GM12878 (cell line): ENCODE results near the gene WBP4. TPM values are rescaled to one million over a fixed set of nuclear protein-coding genes. Genes with fewer than 3 reads are reported as not detected.

Source experiments
- ASH2L ChIP-seq: fragments of 300-600, 200-600 bp; sonication (generic); IDR thresholded peaks from 2 replicates; pipeline ENCODE4 v1.6.1; 2017; ENCODE audit warnings: low read depth, mild to moderate bottlenecking, borderline replicate concordance
- BHLHE40 ChIP-seq, 2 experiments: fragments of 450-650 bp in 1 of 2; IDR thresholded peaks; 2 replicates each; pipeline ENCODE4 v1.6.1; 2011 to 2017; ENCODE audit warnings: low read depth in 2 of 2, borderline replicate concordance in 1 of 2, improper control_type of control experiment in 1 of 2, low read length in 1 of 2, mild to moderate bottlenecking in 1 of 2
- CBX5 ChIP-seq: sonication (generic); IDR thresholded peaks from 2 replicates; pipeline ENCODE4 v1.6.1; 2016; ENCODE audit warnings: low read depth, moderate library complexity, mild to moderate bottlenecking, inconsistent platforms
- CTCF ChIP-seq, 3 experiments: IDR thresholded peaks in 2 of 3; conservative IDR thresholded peaks in 1 of 3; 2 replicates each; pipeline ENCODE4 v1.5.1; 2011; ENCODE audit warnings: low read depth in 3 of 3, low read length in 3 of 3, mild to moderate bottlenecking in 3 of 3, control low read depth in 2 of 3, moderate library complexity in 2 of 3, inconsistent platforms in 1 of 3, mixed read lengths in 1 of 3; ENCODE audit not compliant: control insufficient read depth in 2 of 3, insufficient read depth in 1 of 3; ENCODE audit errors: extremely low read depth in 1 of 3
- GABPA ChIP-seq: IDR thresholded peaks from 2 replicates; pipeline ENCODE4 v1.6.1; 2014; ENCODE audit warnings: antibody characterized with exemption, low read depth, mild to moderate bottlenecking, inconsistent platforms
- HCFC1 ChIP-seq: fragments of 150-350 bp; IDR thresholded peaks from 2 replicates; pipeline ENCODE4 v1.6.1; 2014; ENCODE audit warnings: low read length
- IKZF1 ChIP-seq: fragments of 450-650 bp; conservative IDR thresholded peaks from 2 replicates; pipeline ENCODE4 v1.6.1; 2017; ENCODE audit warnings: antibody characterized with exemption, mild to moderate bottlenecking
- IRF4 ChIP-seq: IDR thresholded peaks from 2 replicates; pipeline ENCODE4 v1.6.1; 2011; ENCODE audit warnings: low read depth, low read length
- JUNB ChIP-seq: IDR thresholded peaks from 2 replicates; pipeline ENCODE4 v1.6.1; 2016; ENCODE audit warnings: antibody characterized with exemption, mild to moderate bottlenecking
- MLLT1 ChIP-seq: fragments of 450-650 bp; IDR thresholded peaks from 2 replicates; pipeline ENCODE4 v1.6.1; 2016; ENCODE audit warnings: mild to moderate bottlenecking
- MXI1 ChIP-seq: fragments of 150-350 bp; IDR thresholded peaks from 2 replicates; pipeline ENCODE4 v1.6.1; 2011; ENCODE audit warnings: low read depth, mild to moderate bottlenecking, inconsistent platforms, low read length, improper control_type of control experiment
- NFYB ChIP-seq: IDR thresholded peaks from 2 replicates; pipeline ENCODE4 v1.6.1; 2011; ENCODE audit warnings: low read depth, mild to moderate bottlenecking, low read length, improper control_type of control experiment, moderate library complexity; ENCODE audit not compliant: insufficient read depth
- NR2C1 ChIP-seq: fragments of 450-650 bp; IDR thresholded peaks from 2 replicates; pipeline ENCODE4 v1.6.1; 2017; ENCODE audit warnings: antibody characterized with exemption, mild to moderate bottlenecking, moderate library complexity
- POLR2AphosphoS5 ChIP-seq: IDR thresholded peaks from 2 replicates; pipeline ENCODE4 v1.6.1; 2011; ENCODE audit warnings: mild to moderate bottlenecking, low read length, inconsistent platforms
- POU2F2 ChIP-seq: IDR thresholded peaks from 3 replicates; pipeline ENCODE4 v1.6.1; 2011; ENCODE audit warnings: low read depth, mild to moderate bottlenecking, low read length, borderline replicate concordance
- SRF ChIP-seq, 2 experiments: IDR thresholded peaks; 2 replicates each; pipeline ENCODE4 v1.6.1; 2011; ENCODE audit warnings: low read depth in 2 of 2, low read length in 2 of 2, mild to moderate bottlenecking in 1 of 2, moderate library complexity in 1 of 2
- TAF1 ChIP-seq: IDR thresholded peaks from 2 replicates; pipeline ENCODE4 v1.6.1; 2011; ENCODE audit warnings: mild to moderate bottlenecking, low read depth, low read length, borderline replicate concordance
- TCF7 ChIP-seq: IDR thresholded peaks from 2 replicates; pipeline ENCODE4 v1.6.1; 2014; ENCODE audit warnings: antibody characterized with exemption, borderline replicate concordance
- YY1 ChIP-seq: IDR thresholded peaks from 2 replicates; pipeline ENCODE4 v1.6.1; 2011; ENCODE audit warnings: low read depth, mild to moderate bottlenecking, low read length
- ZBTB40 ChIP-seq: fragments of 450-650 bp; IDR thresholded peaks from 2 replicates; pipeline ENCODE4 v1.6.1; 2016; ENCODE audit warnings: mild to moderate bottlenecking, moderate library complexity, borderline replicate concordance
- polyA plus RNA-seq, 11 experiments: library from polyadenylated mRNA; depleted of rRNA in 4 of 11; unstranded in 6 of 11; stranded (reverse) in 5 of 11; fragments of >200 nt; fragmentation: Nextera tagmentation in 4 of 11; fragmentation: Illumina TruSeq in 1 of 11; extraction: Ambion mirVana in 4 of 11; extraction: Trizol in 1 of 11; gene quantifications; 1 replicate in 1 of 11; 2 replicates in 10 of 11; pipeline versions ENCODE4 v1.2.1 to v1.2.3, GENCODE V29; 2011 to 2016; ENCODE audit warnings: inconsistent platforms in 2 of 11, missing spikeins in 2 of 11, low read depth in 1 of 11
- total RNA-seq, 4 experiments: library from RNA; depleted of rRNA in 3 of 4; stranded (reverse); fragments of >200 nt in 3 of 4; fragmentation: Illumina TruSeq in 1 of 4; extraction: Trizol in 1 of 4; gene quantifications; 2 replicates each; pipeline versions ENCODE4 v1.2.1 to v1.2.3, GENCODE V29; 2013 to 2021

WBP4 gene
- total and polyA plus RNA-seq, 10 of the 15 experiments (the other 5 are each of a cell fraction or from before 2014, with no cell fraction given) = 7.4 to 21.6 (median 14.2) TPM

DNA sequence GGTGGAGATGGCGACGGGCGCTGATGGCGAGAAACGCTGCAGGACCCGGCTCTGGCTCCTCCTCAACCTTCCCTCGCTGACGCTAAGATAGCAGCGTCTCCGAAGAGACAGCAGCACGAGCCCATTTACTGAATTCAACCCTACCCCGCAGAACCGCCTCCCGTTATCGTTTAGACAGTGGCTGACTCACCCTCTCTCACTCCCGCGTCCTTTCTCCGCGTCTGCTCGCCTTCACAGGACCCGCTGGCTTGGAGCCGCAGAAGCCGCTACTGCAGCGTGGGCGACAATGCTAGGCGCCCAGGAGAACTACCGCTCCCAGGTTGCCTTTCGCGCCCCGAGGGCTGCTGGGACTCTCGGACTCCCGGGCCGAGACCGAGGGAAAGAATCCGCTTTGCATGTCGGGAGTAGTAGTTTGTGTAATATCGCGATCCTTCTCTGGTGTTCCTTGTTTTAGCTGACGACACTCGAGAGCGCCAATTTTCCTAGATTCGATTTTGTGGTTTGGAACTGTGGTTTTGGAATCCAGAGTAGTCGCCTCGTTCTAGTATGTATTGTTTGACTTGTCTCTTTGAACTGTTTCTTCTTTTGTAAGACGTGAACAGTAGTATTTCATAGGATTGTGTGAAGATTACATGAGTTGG, 71.3 kb downstream of the WBP4 start, which contains the start of gene KBTBD6 (continued):
- TF ChIP-seq ZBTB40 (peak; percentile 71; the same call in 1 of the 2 replicates), NR2C1 (peak; percentile 70), GABPA (peak; percentile 57; the same call in 1 of the 2 replicates), CTCF (IDR thresholded peaks at IDR 0.05 in 2 of 3, conservative IDR thresholded peaks at IDR 0.05 in 1 of 3; ENCODE audit: control insufficient read depth in 2 of 3, extremely low read depth in 1 of 3, insufficient read depth in 1 of 3, low read depth in 3 of 3, low read length in 3 of 3) (no peak), POU2F2 (peak; percentile 79; the same call in 2 of the 3 replicates), JUNB (no peak), TAF1 (peak; percentile 53; the same call in 1 of the 2 replicates), YY1 (peak; percentile 83), HCFC1 (peak; percentile 100), CBX5 (0 out of 2 replicates have a peak, but pooled peaks have one; percentile 57), MLLT1 (peak; percentile 43; the same call in 1 of the 2 replicates), ASH2L (peak; percentile 27; the same call in 1 of the 2 replicates), BHLHE40 (IDR thresholded peaks at IDR 0.05; ENCODE audit: borderline replicate concordance in 1 of 2, low read depth in 2 of 2, low read length in 1 of 2) (peak in 1 of 2 experiments; percentile 64; a peak in 1 of 4 replicates), NFYB (no peak), POLR2AphosphoS5 (peak; percentile 70), SRF (IDR thresholded peaks at IDR 0.05; ENCODE audit: low read depth in 2 of 2, low read length in 2 of 2) (peak in 1 of 2 experiments; percentile 69; a peak in 2 of 4 replicates), IRF4 (peak; percentile 57; the same call in 1 of the 2 replicates), MXI1 (peak; percentile 61), IKZF1 (peak; percentile 100), TCF7 (no peak)
